Chondrocyte (in vitro differentiated cells): Measurements from ENCODE around the gene ZNRF1. TPM values are rescaled to one million over a fixed set of nuclear protein-coding genes. Genes with fewer than 3 reads are reported as not detected.
"Not testable (repeated sequence)": the region's sequence is repeated elsewhere in the genome, so short reads cannot be mapped to it uniquely, and the experiment has no call there.

ENCODE experiments used
- DNase-seq: peaks from one replicate; pipeline ENCODE4 v3.0.0; 2021; ENCODE audit warnings: mixed read lengths, low spot score
- H3K27ac Mint-ChIP-seq: one replicate; pipeline ENCODE4 v1.8.0; 2021; ENCODE audit warnings: mild to moderate bottlenecking, moderate library complexity, mixed read lengths; ENCODE audit not compliant: unreplicated experiment
- H3K27me3 Mint-ChIP-seq: 2 replicates; pipeline ENCODE4 v1.8.0; 2021; ENCODE audit warnings: low read depth, mixed read lengths
- H3K36me3 Mint-ChIP-seq: 2 replicates; pipeline ENCODE4 v1.8.0; 2021; ENCODE audit warnings: low read depth, mixed read lengths
- H3K4me1 Mint-ChIP-seq: 2 replicates; pipeline ENCODE4 v1.8.0; 2021; ENCODE audit warnings: low read depth, mild to moderate bottlenecking, mixed read lengths
- H3K4me3 Mint-ChIP-seq: one replicate; pipeline ENCODE4 v1.8.0; 2021; ENCODE audit warnings: mild to moderate bottlenecking, moderate library complexity, mixed read lengths; ENCODE audit not compliant: unreplicated experiment
- H3K9me3 Mint-ChIP-seq: 2 replicates; pipeline ENCODE4 v1.8.0; 2021; ENCODE audit warnings: low read depth, mixed read lengths
- total RNA-seq: library from RNA; stranded (reverse); gene quantifications from 3 replicates; pipeline ENCODE4 v1.2.1, GENCODE V29; 2021
- TF ChIP-seq, protein P1 (sequence below): fragments of 200-600 bp; sonication (generic); IDR thresholded peaks from 2 replicates; pipeline ENCODE4 v1.5.0; 2021; ENCODE audit warnings: antibody characterized with exemption, mild to moderate bottlenecking, moderate library complexity

Gene ZNRF1
- total RNA-seq, 1 donor from 2014 or later: 22.7 TPM

DNA sequence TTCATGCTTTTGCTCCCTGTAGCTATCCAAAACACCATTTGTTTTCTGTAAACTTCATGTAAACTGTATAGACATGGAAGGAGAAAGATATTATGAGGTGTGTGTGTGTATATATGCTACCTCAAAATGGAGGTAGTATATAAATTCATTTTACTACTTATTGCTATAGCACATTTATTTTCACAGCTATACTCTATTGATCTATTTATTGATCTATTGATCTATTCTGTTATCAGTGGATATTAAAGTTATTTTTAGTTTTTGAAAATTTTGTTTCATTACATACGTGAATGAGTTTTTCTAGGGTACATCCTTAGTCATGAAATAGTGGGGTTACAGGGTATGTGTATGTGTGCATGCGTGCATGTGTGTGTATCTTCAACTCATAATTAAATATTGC is 15.5 kb downstream of the ZNRF1 start:
- Mint-ChIP-seq H3K27ac (no peak overlapping the region), H3K27me3 (no peaks in the 10 kb centered on the region), H3K4me3 (no peak overlapping the region), H3K9me3 (no peaks in the 10 kb centered on the region), H3K36me3 (no peaks in the 10 kb centered on the region), H3K4me1 (peaks cover 37% of the 10 kb centered on the region)
- no peak for DNase-seq
- TF ChIP-seq, protein P1, sequence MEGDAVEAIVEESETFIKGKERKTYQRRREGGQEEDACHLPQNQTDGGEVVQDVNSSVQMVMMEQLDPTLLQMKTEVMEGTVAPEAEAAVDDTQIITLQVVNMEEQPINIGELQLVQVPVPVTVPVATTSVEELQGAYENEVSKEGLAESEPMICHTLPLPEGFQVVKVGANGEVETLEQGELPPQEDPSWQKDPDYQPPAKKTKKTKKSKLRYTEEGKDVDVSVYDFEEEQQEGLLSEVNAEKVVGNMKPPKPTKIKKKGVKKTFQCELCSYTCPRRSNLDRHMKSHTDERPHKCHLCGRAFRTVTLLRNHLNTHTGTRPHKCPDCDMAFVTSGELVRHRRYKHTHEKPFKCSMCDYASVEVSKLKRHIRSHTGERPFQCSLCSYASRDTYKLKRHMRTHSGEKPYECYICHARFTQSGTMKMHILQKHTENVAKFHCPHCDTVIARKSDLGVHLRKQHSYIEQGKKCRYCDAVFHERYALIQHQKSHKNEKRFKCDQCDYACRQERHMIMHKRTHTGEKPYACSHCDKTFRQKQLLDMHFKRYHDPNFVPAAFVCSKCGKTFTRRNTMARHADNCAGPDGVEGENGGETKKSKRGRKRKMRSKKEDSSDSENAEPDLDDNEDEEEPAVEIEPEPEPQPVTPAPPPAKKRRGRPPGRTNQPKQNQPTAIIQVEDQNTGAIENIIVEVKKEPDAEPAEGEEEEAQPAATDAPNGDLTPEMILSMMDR: no peak

DNA sequence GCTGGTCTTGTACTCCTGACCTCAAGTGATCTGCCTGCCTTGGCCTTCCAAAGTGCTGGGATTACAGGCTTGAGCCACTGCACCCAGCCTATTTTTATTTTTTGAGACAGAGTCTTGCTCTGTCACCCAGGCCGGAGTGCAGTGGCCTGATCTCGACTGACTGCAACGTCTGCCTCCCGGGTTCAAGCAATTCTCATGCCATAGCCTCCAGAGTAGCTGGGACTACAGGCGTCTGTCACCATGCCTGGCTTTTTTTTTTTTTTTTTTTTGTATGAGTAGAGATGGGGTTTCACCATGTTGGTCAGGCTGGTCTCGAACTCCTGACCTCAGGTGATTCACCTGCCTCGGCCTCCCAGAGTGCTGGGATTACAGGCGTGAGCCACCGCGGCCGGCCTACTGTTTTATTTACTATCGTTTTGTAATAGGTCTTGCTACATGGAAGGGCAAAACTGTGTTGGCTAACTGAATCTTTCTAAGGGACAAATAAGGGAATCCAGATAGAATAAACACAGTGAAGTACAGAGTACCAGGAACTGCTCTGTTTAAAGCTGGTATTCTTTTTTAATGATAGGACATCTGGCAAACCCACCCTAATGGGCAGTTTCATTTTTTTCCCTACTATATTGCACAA is 17.7 kb downstream of the ZNRF1 start:
- peaks cover 26% of the 10 kb centered on the region for H3K4me1 Mint-ChIP-seq
- DNase-seq, H3K27ac Mint-ChIP-seq, H3K36me3 Mint-ChIP-seq, H3K27me3 Mint-ChIP-seq, H3K4me3 Mint-ChIP-seq, H3K9me3 Mint-ChIP-seq: not testable (repeated sequence)

DNA sequence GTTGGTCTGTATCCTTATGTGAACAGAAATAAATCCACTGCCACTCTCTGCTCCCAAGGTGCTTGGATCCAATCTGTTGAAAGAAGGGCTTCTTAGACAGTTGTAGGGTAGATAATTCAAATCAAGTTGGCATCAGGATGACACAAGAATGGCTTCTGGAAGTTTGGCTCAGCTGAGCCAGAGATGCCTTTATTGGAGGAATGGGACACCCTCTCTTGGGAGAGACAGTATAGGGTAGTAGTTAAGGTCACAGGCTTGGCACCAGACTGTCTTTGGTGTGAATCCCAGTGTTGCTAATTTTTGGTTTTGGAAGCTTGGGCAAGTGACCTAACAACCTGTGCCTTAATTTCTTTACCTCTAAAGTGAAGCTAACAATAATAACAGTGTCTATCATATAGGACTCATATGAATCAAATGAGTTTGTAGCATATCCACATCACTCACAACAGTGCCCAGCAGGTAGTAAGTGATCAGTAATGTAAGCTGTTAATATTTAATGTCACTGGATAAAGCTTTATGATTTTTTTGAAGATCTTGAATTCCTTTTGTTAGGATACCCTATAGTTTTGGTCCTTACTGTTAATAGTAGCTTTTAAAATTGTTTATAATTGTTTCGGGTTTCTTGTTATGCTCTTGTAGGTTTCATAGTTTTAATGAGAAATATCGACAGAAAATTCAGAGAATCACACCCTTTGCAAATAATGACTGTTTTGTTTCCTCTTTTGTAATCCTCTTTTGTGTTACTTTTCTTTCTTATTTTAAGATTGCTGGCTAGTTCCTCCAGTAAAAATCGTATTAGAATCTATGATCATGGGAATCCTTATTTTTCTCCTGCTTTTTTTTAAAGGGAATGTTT is 19.1 kb downstream of the ZNRF1 start:
- Mint-ChIP-seq H3K27ac (no peak overlapping the region), H3K36me3 (peaks cover 4% of the 10 kb centered on the region)
- DNase-seq: no peak

DNA sequence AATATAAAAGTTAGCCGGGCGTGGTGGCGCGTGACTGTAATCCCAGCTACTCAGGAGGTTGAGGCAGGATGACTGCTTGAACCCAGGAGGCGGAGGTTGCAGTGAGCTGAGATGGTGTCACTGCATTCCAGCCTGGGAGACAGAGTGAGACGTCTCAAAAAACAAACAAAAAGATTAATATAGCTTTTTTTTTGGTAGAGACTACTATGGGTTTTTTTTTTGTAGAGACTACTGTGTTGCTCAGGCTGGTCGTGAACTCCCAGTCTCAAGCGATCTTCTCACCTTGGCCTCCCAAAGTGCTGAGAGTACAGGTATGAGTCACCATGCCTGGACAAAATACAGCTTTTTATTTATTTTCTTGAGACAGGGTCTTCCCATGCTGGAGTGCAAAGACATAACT is 20.2 kb downstream of the ZNRF1 start:
- Mint-ChIP-seq H3K36me3 (peaks cover 6% of the 10 kb centered on the region), H3K9me3 (peaks cover 12% of the 10 kb centered on the region), H3K27ac (no peak overlapping the region), H3K4me1 (peaks cover 19% of the 10 kb centered on the region), H3K4me3 (no peak overlapping the region), H3K27me3 (no peaks in the 10 kb centered on the region)
- no peak for DNase-seq
- TF ChIP-seq, protein P1: no peak

More for the DNA sequence above, 19.1 kb downstream of the ZNRF1 start:
- H3K4me3 Mint-ChIP-seq: no peak overlapping the region
- TF ChIP-seq, protein P1: no peak
- H3K27me3 Mint-ChIP-seq: no peaks in the 10 kb centered on the region
- peaks cover 16% of the 10 kb centered on the region for H3K4me1 Mint-ChIP-seq
- H3K9me3 Mint-ChIP-seq: peaks cover 12% of the 10 kb centered on the region

DNA sequence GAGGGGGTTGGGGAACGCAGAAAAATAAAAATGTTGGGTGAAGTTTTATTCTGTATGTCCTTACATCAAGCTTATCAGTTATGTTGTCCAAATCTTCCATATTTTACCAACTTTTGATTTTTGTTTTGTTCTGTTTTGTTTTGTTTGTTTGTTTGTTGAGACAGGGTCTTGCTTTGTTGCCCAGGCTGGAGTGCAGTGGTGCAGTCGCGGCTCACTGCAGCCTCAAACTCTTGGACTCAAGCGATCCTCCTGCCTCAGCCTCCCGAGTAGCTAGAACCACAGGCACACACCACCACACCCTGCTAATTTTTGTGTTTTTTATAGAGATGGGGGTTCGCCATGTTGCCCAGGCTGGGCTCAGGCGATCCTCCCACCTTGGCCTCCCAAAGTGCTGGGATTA is 20.8 kb downstream of the ZNRF1 start:
- H3K27ac Mint-ChIP-seq: no peak overlapping the region
- H3K4me3 Mint-ChIP-seq: no peak overlapping the region
- peaks cover 6% of the 10 kb centered on the region for H3K36me3 Mint-ChIP-seq
- H3K9me3 Mint-ChIP-seq: peaks cover 12% of the 10 kb centered on the region
- no peak for DNase-seq
- TF ChIP-seq, protein P1: no peak
- no peaks in the 10 kb centered on the region for H3K27me3 Mint-ChIP-seq
- peaks cover 24% of the 10 kb centered on the region for H3K4me1 Mint-ChIP-seq
